Right cardiac atrium (tissue), 5 donors: ENCODE data around the gene VAX1. TPM values are rescaled to one million over a fixed set of nuclear protein-coding genes. Genes with fewer than 3 reads are reported as not detected.

Experiments
- ATAC-seq, 2 donors: fragments of 200-7000 bp; cut with Tn5 transposase; one replicate each; pipeline versions ENCODE4 v1.8.0 to v1.9.1; 2020; ENCODE audit warnings: moderate library complexity in 2 of 2, mild to moderate bottlenecking in 1 of 2
- DNase-seq, 3 donors: peaks; one replicate each; pipeline ENCODE4 v3.0.0-alpha.2; 2020
- H3K27ac ChIP-seq: one replicate; pipeline ENCODE4 v1.5.1; 2013; ENCODE audit warnings: mild to moderate bottlenecking, low read length, control low read depth, moderate library complexity
- H3K27me3 ChIP-seq: one replicate; pipeline ENCODE4 v1.6.1; 2013; ENCODE audit not compliant: control insufficient read depth, insufficient read depth
- H3K4me1 ChIP-seq: one replicate; pipeline ENCODE4 v1.6.1; 2013; ENCODE audit warnings: low read length; ENCODE audit not compliant: control insufficient read depth, insufficient read depth
- H3K4me3 ChIP-seq: one replicate; pipeline ENCODE4 v1.5.1; 2013; ENCODE audit warnings: low read length, control low read depth
- H3K9me3 ChIP-seq: one replicate; pipeline ENCODE4 v1.6.1; 2013; ENCODE audit warnings: low read length; ENCODE audit not compliant: control insufficient read depth
- WGBS: extraction: QIAGEN DNeasy Blood & Tissue Kit; methylation state at CpG from one replicate; pipeline ENCODE4 v1.1.7; 2013; 5-methylcytosine and 5-hydroxymethylcytosine counted together
- intact Hi-C, 4 donors: fragments of 100-400 bp; cut with DNase I; formaldehyde crosslinking; loops; one replicate each; pipeline versions ENCODE4 v1.11.0 to v1.14.0; 2022 to 2023
- polyA plus RNA-seq: library from polyadenylated mRNA; stranded (reverse); fragments of 200-250 nt; gene quantifications from one replicate; pipeline ENCODE4 v1.2.3, GENCODE V29; 2013
- total RNA-seq, 4 donors: library from RNA; stranded (reverse); fragmentation: NEBNext Ultra II Directional; extraction: Animal tissue kit (Norgen Biotek cat#: 25700); gene quantifications; one replicate each; pipeline ENCODE4 v1.2.1, GENCODE V29; 2021
- donor health status: healthy with polysubstance abuse.
- donor health status: DM: no; HTN: yes; CAD: no.
- donor health status: DM: no; HTN: no; CAD: no.
- donor health status: DM: no; HTN: yes; CAD: no; lungs with severe emphysema.
- donor health status: DM: yes; HTN: yes; CAD: no.

VAX1 gene
- total and polyA plus RNA-seq, 5 donors, result not detected

GRCh38 chr10:117163061-117163953 is 25.2 kb upstream of the VAX1 start:
- H3K4me1 ChIP-seq, result no peaks in the 10 kb centered on the region
- H3K9me3 ChIP-seq, result no peaks in the 10 kb centered on the region
- peaks cover 5% of the 10 kb centered on the region for H3K27me3 ChIP-seq
- ATAC-seq, result peak in 1 of 2 donors; percentile 25
- no peak for DNase-seq
- WGBS, result 2% methylated on average over 82 of the region's 82 CpGs
- no peak overlapping the region for H3K27ac ChIP-seq
- peak overlapping the region; percentile 33 for H3K4me3 ChIP-seq
- intact Hi-C loops, result loop anchor here in 1 of 4 donors (10.0 kb wide), 1 partner anchor 479 kb away; no protein-coding TSS in a partner anchor

GRCh38 chr10:117162093-117163060 is 24.3 kb upstream of the VAX1 start:
- ATAC-seq, result peak in 1 of 2 donors; percentile 17
- DNase-seq, result no peak
- Histone ChIP-seq H3K4me1 (no peaks in the 10 kb centered on the region), H3K27me3 (peaks cover 5% of the 10 kb centered on the region), H3K27ac (no peak overlapping the region), H3K9me3 (no peaks in the 10 kb centered on the region), H3K4me3 (peak overlapping the region; percentile 33)
- 4% methylated on average over 39 of the region's 39 CpGs for WGBS
- intact Hi-C loops, result loop anchor here in 1 of 4 donors (10.0 kb wide), 1 partner anchor 478 kb away; no protein-coding TSS in a partner anchor

GRCh38 chr10:117161386-117162033 is 23.4 kb upstream of the VAX1 start:
- ATAC-seq (no peak), DNase-seq (no peak)
- Histone ChIP-seq H3K27ac (no peak overlapping the region), H3K9me3 (no peaks in the 10 kb centered on the region), H3K27me3 (peaks cover 7% of the 10 kb centered on the region), H3K4me1 (no peaks in the 10 kb centered on the region), H3K4me3 (no peak overlapping the region)
- intact Hi-C loops, result loop anchor here in 1 of 4 donors (10.0 kb wide), 1 partner anchor 477 kb away; no protein-coding TSS in a partner anchor
- 11% methylated on average over 6 of the region's 6 CpGs for WGBS

- Histone ChIP-seq H3K4me1 (no peaks in the 10 kb centered on the region), H3K27me3 (peaks cover 8% of the 10 kb centered on the region), H3K4me3 (no peak overlapping the region), H3K27ac (no peak overlapping the region), H3K9me3 (no peaks in the 10 kb centered on the region)
- 6% methylated on average over 5 of the region's 5 CpGs for WGBS
- no peak for DNase-seq
- no peak for ATAC-seq
- intact Hi-C loops, result loop anchor here in 1 of 4 donors (10.0 kb wide), 1 partner anchor 476 kb away; no protein-coding TSS in a partner anchor
Observed at GRCh38 chr10:117160567-117160966, 22.5 kb upstream of the VAX1 start.

GRCh38 chr10:117159390-117159789 is 21.3 kb upstream of the VAX1 start:
- 5% methylated on average over 6 of the region's 6 CpGs for WGBS
- intact Hi-C loops, result no loop called here
- peaks cover 11% of the 10 kb centered on the region for H3K27me3 ChIP-seq
- H3K4me3 ChIP-seq, result no peak overlapping the region
- no peak overlapping the region for H3K27ac ChIP-seq
- no peaks in the 10 kb centered on the region for H3K4me1 ChIP-seq
- ATAC-seq, result no peak
- DNase-seq, result no peak
- H3K9me3 ChIP-seq, result no peaks in the 10 kb centered on the region

GRCh38 chr10:117158297-117158696 is 20.2 kb upstream of the VAX1 start:
- H3K4me3 ChIP-seq, result no peak overlapping the region
- ATAC-seq, result no peak
- DNase-seq, result no peak
- intact Hi-C loops, result no loop called here
- peaks cover 11% of the 10 kb centered on the region for H3K27me3 ChIP-seq
- H3K27ac ChIP-seq, result no peak overlapping the region
- H3K9me3 ChIP-seq, result no peaks in the 10 kb centered on the region
- 8% methylated on average over 2 of the region's 2 CpGs for WGBS
- H3K4me1 ChIP-seq, result no peaks in the 10 kb centered on the region

- DNase-seq (no peak), ATAC-seq (no peak)
- Histone ChIP-seq H3K4me3 (no peak overlapping the region), H3K27ac (no peak overlapping the region), H3K4me1 (no peaks in the 10 kb centered on the region), H3K9me3 (no peaks in the 10 kb centered on the region), H3K27me3 (peaks cover 6% of the 10 kb centered on the region)
- WGBS, result 24% methylated on average over 3 of the region's 3 CpGs
- intact Hi-C loops, result no loop called here
Observed at GRCh38 chr10:117152668-117153067, 14.6 kb upstream of the VAX1 start.

GRCh38 chr10:117148284-117148683 is 10.2 kb upstream of the VAX1 start:
- H3K27ac ChIP-seq, result no peak overlapping the region
- H3K27me3 ChIP-seq, result peaks cover 3% of the 10 kb centered on the region
- ATAC-seq, result no peak
- intact Hi-C loops, result no loop called here
- DNase-seq, result no peak
- no peaks in the 10 kb centered on the region for H3K9me3 ChIP-seq
- H3K4me3 ChIP-seq, result no peak overlapping the region
- H3K4me1 ChIP-seq, result no peaks in the 10 kb centered on the region
- 79% methylated on average over 3 of the region's 3 CpGs for WGBS

- intact Hi-C loops, result no loop called here
- Histone ChIP-seq H3K4me3 (no peak overlapping the region), H3K27ac (no peak overlapping the region), H3K4me1 (no peaks in the 10 kb centered on the region), H3K9me3 (no peaks in the 10 kb centered on the region), H3K27me3 (peaks cover 3% of the 10 kb centered on the region)
- DNase-seq (no peak), ATAC-seq (no peak)
- WGBS, result 65% methylated on average over 4 of the region's 4 CpGs
Observed at GRCh38 chr10:117145019-117145418, 6.9 kb upstream of the VAX1 start.

- 64% methylated on average over 5 of the region's 5 CpGs for WGBS
- H3K4me3 ChIP-seq, result no peak overlapping the region
- DNase-seq (no peak), ATAC-seq (no peak)
- no peak overlapping the region for H3K27ac ChIP-seq
- intact Hi-C loops, result no loop called here
- no peaks in the 10 kb centered on the region for H3K9me3 ChIP-seq
- no peaks in the 10 kb centered on the region for H3K4me1 ChIP-seq
- peaks cover 3% of the 10 kb centered on the region for H3K27me3 ChIP-seq
Observed at GRCh38 chr10:117143103-117143823, 5.2 kb upstream of the VAX1 start.
